OCI-LY1 (cell line): ENCODE results near the gene NISCH.

Experiments used
- EZH2 ChIP-seq: fragments of 200-600 bp; sonication (generic), shearing (Covaris generic); IDR thresholded peaks from 2 replicates; pipeline ENCODE4 v1.8.0; 2017; ENCODE audit warnings: borderline replicate concordance, mixed run types, mild to moderate bottlenecking, antibody characterized with exemption, low read length, moderate library complexity, mixed read lengths
- TF ChIP-seq, protein P1 (sequence below): fragments of 200-600 bp; sonication (generic), shearing (Covaris generic); IDR thresholded peaks from 2 replicates; pipeline ENCODE4 v1.5.1; 2017; ENCODE audit warnings: mild to moderate bottlenecking, antibody characterized with exemption, low read length, moderate library complexity, mixed read lengths

DNA sequence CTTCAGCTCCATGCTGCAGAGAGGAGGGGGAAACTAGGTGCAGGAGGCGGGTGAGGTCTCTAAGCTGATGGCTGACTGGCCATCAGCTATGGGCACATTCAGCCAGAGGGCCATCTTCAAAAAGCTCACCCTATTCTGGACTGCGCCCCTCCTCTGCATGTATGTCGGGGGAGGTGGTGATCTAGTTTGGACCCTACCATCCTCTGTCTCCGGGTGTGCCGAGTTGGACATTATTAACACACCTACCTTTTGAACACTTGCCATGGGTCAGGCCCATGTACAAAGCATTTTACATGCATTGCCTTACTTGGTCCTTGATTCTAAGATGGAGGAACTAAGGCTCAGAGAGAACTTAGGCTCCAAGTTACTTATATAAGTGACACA lies 1.4 kb downstream of the NISCH start:
- TF ChIP-seq, protein P1, sequence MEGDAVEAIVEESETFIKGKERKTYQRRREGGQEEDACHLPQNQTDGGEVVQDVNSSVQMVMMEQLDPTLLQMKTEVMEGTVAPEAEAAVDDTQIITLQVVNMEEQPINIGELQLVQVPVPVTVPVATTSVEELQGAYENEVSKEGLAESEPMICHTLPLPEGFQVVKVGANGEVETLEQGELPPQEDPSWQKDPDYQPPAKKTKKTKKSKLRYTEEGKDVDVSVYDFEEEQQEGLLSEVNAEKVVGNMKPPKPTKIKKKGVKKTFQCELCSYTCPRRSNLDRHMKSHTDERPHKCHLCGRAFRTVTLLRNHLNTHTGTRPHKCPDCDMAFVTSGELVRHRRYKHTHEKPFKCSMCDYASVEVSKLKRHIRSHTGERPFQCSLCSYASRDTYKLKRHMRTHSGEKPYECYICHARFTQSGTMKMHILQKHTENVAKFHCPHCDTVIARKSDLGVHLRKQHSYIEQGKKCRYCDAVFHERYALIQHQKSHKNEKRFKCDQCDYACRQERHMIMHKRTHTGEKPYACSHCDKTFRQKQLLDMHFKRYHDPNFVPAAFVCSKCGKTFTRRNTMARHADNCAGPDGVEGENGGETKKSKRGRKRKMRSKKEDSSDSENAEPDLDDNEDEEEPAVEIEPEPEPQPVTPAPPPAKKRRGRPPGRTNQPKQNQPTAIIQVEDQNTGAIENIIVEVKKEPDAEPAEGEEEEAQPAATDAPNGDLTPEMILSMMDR, result no peak
- TF ChIP-seq EZH2, result no peak
